Mammary epithelial cell (primary cell): ENCODE measurements around the gene BNIP3.

Experiments used
- CTCF ChIP-seq, 2 donors: IDR thresholded peaks in 1 of 2; conservative IDR thresholded peaks in 1 of 2; 2 replicates each; pipeline ENCODE4 v1.5.1; 2011 to 2012; ENCODE audit warnings: inconsistent platforms in 2 of 2, low read length in 2 of 2, mild to moderate bottlenecking in 2 of 2, control low read depth in 1 of 2, low read depth in 1 of 2; ENCODE audit not compliant: insufficient read depth in 1 of 2; ENCODE audit errors: extremely low read depth in 1 of 2
- EZH2 ChIP-seq: IDR thresholded peaks from 2 replicates; pipeline ENCODE4 v1.6.1; 2012; ENCODE audit warnings: low read length, inconsistent platforms, borderline replicate concordance

- TF ChIP-seq CTCF (conservative IDR thresholded peaks at IDR 0.05 in 1 of 2, IDR thresholded peaks at IDR 0.05 in 1 of 2; ENCODE audit: extremely low read depth in 1 of 2, insufficient read depth in 1 of 2, low read depth in 1 of 2, low read length in 2 of 2) (no peak), EZH2 (no peak)
Measured at GRCh38 chr10:131948501-131948900, 33.2 kb downstream of the BNIP3 start.
